ENCODE measurements around the gene ESRRG. TPM values are rescaled to one million over a fixed set of nuclear protein-coding genes. Genes with fewer than 3 reads are reported as not detected.

The ESRRG gene
- total RNA-seq, 1 experiment from 2014 or later, result 0.44 TPM

DNA sequence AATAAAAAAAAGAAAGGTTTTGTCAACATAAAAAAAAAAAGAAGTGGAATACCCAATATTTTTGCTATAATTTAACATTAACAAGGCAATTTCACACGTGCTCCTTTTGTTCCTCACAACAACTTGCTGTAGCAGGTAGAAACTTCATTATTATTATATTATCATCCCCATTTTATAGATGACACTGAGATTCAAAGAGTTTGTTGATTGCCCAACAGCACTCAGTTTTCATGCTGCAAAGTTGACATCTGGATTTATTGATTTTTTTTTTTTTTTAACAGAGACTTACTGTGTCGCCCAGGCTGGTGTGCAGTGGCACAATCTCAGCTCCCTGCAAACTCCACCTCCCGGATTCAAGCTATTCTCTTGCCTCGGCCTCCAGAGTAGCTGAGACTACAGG lies 8.9 kb upstream of the ESRRG start:
- Histone ChIP-seq H4K91ac (ENCODE audit: insufficient read length, low read depth, low read length) (no peak overlapping the region), H3K9me3 (ENCODE audit: control insufficient read depth, low read depth, low read length) (no peaks in the 10 kb centered on the region), H3K27ac (ENCODE audit: insufficient read length, low read depth, low read length) (no peak overlapping the region), H3T11ph (ENCODE audit: low read length) (no peak overlapping the region), H3K4me1 (ENCODE audit: insufficient read depth, low read length) (no peaks in the 10 kb centered on the region; the same call in 1 of the 2 replicates), H3K4me2 (ENCODE audit: insufficient read depth, insufficient read length, low read length) (no peak overlapping the region), H3K79me1 (ENCODE audit: insufficient read depth, low read depth, low read length, poor library complexity, severe bottlenecking) (no peaks in the 10 kb centered on the region), H2AK5ac (ENCODE audit: insufficient read length, low read length) (no peak overlapping the region), H3K23me2 (ENCODE audit: insufficient read length, low read depth, low read length, poor library complexity, severe bottlenecking) (no peaks in the 10 kb centered on the region), H3K23ac (ENCODE audit: insufficient read length, low read depth, low read length) (no peak overlapping the region), H2BK15ac (ENCODE audit: low read depth, low read length) (no peak overlapping the region), H3K56ac (ENCODE audit: insufficient read length, low read depth, low read length) (no peak overlapping the region), H4K5ac (ENCODE audit: insufficient read length, low read depth, low read length) (no peak overlapping the region), H3K4ac (ENCODE audit: low read depth, low read length) (no peak overlapping the region), H2BK120ac (ENCODE audit: low read depth, low read length, poor library complexity, severe bottlenecking) (no peak overlapping the region), H2AFZ (ENCODE audit: low read length) (no peak overlapping the region), H3K9ac (ENCODE audit: extremely low read depth, insufficient read length, low read length) (no peak overlapping the region), H3K27me3 (ENCODE audit: insufficient read depth, low read length) (no peaks in the 10 kb centered on the region), H3K18ac (ENCODE audit: insufficient read length, low read depth, low read length) (no peak overlapping the region), H2BK5ac (ENCODE audit: insufficient read length, low read length) (no peak overlapping the region), H4K20me1 (ENCODE audit: control insufficient read depth, insufficient read depth, insufficient read length) (no peaks in the 10 kb centered on the region), H2BK12ac (ENCODE audit: insufficient read length, low read depth, low read length) (no peak overlapping the region), H3K79me2 (ENCODE audit: insufficient read depth, low read length) (no peaks in the 10 kb centered on the region), H2BK20ac (ENCODE audit: low read depth, low read length, poor library complexity, severe bottlenecking) (no peak overlapping the region), H4K8ac (replicated peaks; ENCODE audit: insufficient read length, low read depth, low read length) (no peak overlapping the region), H3K14ac (ENCODE audit: insufficient read depth, low read length) (no peak overlapping the region)
- no peaks in the 10 kb centered on the region for H3K9me3 Mint-ChIP-seq
- DNase-seq, result no peak
- TF ChIP-seq, protein P1, sequence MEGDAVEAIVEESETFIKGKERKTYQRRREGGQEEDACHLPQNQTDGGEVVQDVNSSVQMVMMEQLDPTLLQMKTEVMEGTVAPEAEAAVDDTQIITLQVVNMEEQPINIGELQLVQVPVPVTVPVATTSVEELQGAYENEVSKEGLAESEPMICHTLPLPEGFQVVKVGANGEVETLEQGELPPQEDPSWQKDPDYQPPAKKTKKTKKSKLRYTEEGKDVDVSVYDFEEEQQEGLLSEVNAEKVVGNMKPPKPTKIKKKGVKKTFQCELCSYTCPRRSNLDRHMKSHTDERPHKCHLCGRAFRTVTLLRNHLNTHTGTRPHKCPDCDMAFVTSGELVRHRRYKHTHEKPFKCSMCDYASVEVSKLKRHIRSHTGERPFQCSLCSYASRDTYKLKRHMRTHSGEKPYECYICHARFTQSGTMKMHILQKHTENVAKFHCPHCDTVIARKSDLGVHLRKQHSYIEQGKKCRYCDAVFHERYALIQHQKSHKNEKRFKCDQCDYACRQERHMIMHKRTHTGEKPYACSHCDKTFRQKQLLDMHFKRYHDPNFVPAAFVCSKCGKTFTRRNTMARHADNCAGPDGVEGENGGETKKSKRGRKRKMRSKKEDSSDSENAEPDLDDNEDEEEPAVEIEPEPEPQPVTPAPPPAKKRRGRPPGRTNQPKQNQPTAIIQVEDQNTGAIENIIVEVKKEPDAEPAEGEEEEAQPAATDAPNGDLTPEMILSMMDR (conservative IDR thresholded peaks at IDR 0.05), result no peak
- no peaks in the 10 kb centered on the region for H3K27me3 Mint-ChIP-seq (ENCODE audit: low read depth)
- H3K4me3 Mint-ChIP-seq, result no peak overlapping the region
- WGBS (ENCODE audit: extremely low coverage, insufficient read length, low lambda C conversion rate), result no CpG with 5 or more reads among the region's 4 CpGs
- no peaks in the 10 kb centered on the region for H3K36me3 Mint-ChIP-seq (ENCODE audit: insufficient read depth in 1 of 3, low read depth in 3 of 3)
- peaks cover 7 to 11% of the 10 kb centered on the region in 2 experiments for H3K4me1 Mint-ChIP-seq
- H3K27ac Mint-ChIP-seq, result no peak overlapping the region

All from H9 (cell line).